SK-N-SH (cell line): ENCODE results near the gene REC8.

Experiments
- CTCF ChIP-seq: fragments of 200-600 bp; sonication (generic); IDR thresholded peaks from 2 replicates; pipeline ENCODE4 v1.6.1; 2017; ENCODE audit warnings: antibody characterized with exemption, mild to moderate bottlenecking, moderate library complexity
- MAX ChIP-seq: IDR thresholded peaks from 2 replicates; pipeline ENCODE4 v1.4.0; 2012; ENCODE audit warnings: low read depth
- POLR2AphosphoS5 ChIP-seq: IDR thresholded peaks from 2 replicates; pipeline ENCODE4 v1.6.1; 2012; ENCODE audit warnings: low read depth, low read length
- RAD21 ChIP-seq: IDR thresholded peaks from 2 replicates; pipeline ENCODE4 v1.6.1; 2012; ENCODE audit warnings: mild to moderate bottlenecking, low read length
- RCOR1 ChIP-seq: fragments of 150-350 bp; IDR thresholded peaks from 2 replicates; pipeline ENCODE4 v1.6.1; 2017; ENCODE audit warnings: antibody characterized with exemption, low read length

DNA sequence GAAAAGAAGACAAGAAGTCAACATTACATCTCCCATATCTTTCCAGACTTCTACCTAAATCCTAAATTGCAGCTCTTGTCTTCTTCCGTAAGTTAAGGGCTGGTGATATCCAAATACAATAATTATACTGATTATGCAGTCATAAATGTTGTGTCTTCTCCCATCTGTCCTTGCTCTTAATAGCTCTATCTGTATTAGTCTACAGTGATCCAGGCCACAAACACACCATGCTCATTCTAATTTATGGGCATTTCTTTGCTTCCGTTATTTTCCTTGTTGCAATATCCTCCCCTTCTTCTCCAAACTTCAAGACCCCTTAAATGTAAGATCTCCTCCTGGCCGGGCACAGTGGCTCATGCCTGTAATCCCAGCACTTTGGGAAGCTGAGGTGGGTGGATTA lies 47.6 kb downstream of the REC8 start:
- TF ChIP-seq RAD21, result no peak
- TF ChIP-seq CTCF, result no peak
- no peak for TF ChIP-seq POLR2AphosphoS5
- TF ChIP-seq RCOR1, result no peak
- TF ChIP-seq MAX, result no peak
